ENCODE measurements around the gene AREG. TPM values are rescaled to one million over a fixed set of nuclear protein-coding genes. Genes with fewer than 3 reads are reported as not detected.
"Not testable (repeated sequence)": the region's sequence is repeated elsewhere in the genome, so short reads cannot be mapped to it uniquely, and the experiment has no call there.

Gene AREG
- 0.10 TPM for polyA plus RNA-seq (2013, experiment 1 of 2; ENCODE audit: insufficient read length)
- not detected for polyA plus RNA-seq (2013, experiment 2 of 2; ENCODE audit: insufficient read length)

- peak; percentile 55 for DNase-seq
Observed at GRCh38 chr4:74444891-74445642, at the start of gene AREG. TSS of gene AREG (plus strand) at chr4:74445136. CDS start at chr4:74445346, 210 bp downstream.

- DNase-seq, result no peak
Observed at GRCh38 chr4:74395633-74396032, 49.3 kb upstream of the AREG start.

GRCh38 chr4:74397748-74398426, 47.0 kb upstream of the AREG start:
- DNase-seq, result no peak

- DNase-seq, result not testable (repeated sequence)
Observed at GRCh38 chr4:74398894-74399589, 45.9 kb upstream of the AREG start.

- DNase-seq, result no peak
Observed at GRCh38 chr4:74400395-74400794, 44.5 kb upstream of the AREG start.

GRCh38 chr4:74402692-74403456, 42.1 kb upstream of the AREG start:
- no peak for DNase-seq

- no peak for DNase-seq
Observed at GRCh38 chr4:74407891-74408290, 37.0 kb upstream of the AREG start.

- DNase-seq, result no peak
Observed at GRCh38 chr4:74408639-74409038, 36.3 kb upstream of the AREG start.

- peak; percentile 40 for DNase-seq
Observed at GRCh38 chr4:74410272-74410671, 34.7 kb upstream of the AREG start.

GRCh38 chr4:74412225-74412624, 32.7 kb upstream of the AREG start:
- DNase-seq, result no peak

GRCh38 chr4:74413265-74413664, 31.7 kb upstream of the AREG start:
- no peak for DNase-seq

GRCh38 chr4:74414149-74414809, 30.7 kb upstream of the AREG start:
- DNase-seq, result no peak

- peak; percentile 40 for DNase-seq
Observed at GRCh38 chr4:74415602-74416300, 29.2 kb upstream of the AREG start.

- DNase-seq, result peak; percentile 92
Observed at GRCh38 chr4:74418063-74418670, 26.8 kb upstream of the AREG start.

GRCh38 chr4:74420863-74421262, 24.1 kb upstream of the AREG start:
- DNase-seq, result no peak

GRCh38 chr4:74423104-74423503, 21.8 kb upstream of the AREG start:
- DNase-seq, result peak; percentile 31

- no peak for DNase-seq
Observed at GRCh38 chr4:74424111-74424510, 20.8 kb upstream of the AREG start.

GRCh38 chr4:74426101-74426500, 18.8 kb upstream of the AREG start:
- DNase-seq, result peak; percentile 96

GRCh38 chr4:74428276-74428675, 16.7 kb upstream of the AREG start:
- no peak for DNase-seq

GRCh38 chr4:74431113-74431826, 13.7 kb upstream of the AREG start:
- no peak for DNase-seq
